Breast epithelium (tissue), 4 donors: Measurements from ENCODE around the gene AIG1. TPM values are rescaled to one million over a fixed set of nuclear protein-coding genes. Genes with fewer than 3 reads are reported as not detected.
A peak's percentile ranks its signal among the peaks of the same experiment; 100 is the strongest.

ENCODE experiments used
- DNase-seq, 2 donors: peaks; one replicate each; pipeline ENCODE4 v3.0.0-alpha.2; 2019; ENCODE audit warnings: low spot score in 2 of 2
- H3K27ac ChIP-seq, 2 donors: fragments of 200-600 bp; sonication (generic) in 1 of 2; one replicate each; pipeline ENCODE4 v1.5.1; 2016 to 2019; ENCODE audit warnings: mild to moderate bottlenecking in 1 of 2
- H3K27me3 ChIP-seq, 2 donors: fragments of 200-600 bp; sonication (generic) in 1 of 2; one replicate each; pipeline versions ENCODE4 v1.5.1 to v1.6.0; 2017 to 2019; ENCODE audit warnings: control low read depth in 1 of 2, mild to moderate bottlenecking in 1 of 2
- H3K36me3 ChIP-seq: fragments of 200-600 bp; one replicate; pipeline ENCODE4 v1.5.1; 2019
- H3K4me1 ChIP-seq, 2 donors: fragments of 200-600 bp; sonication (generic); one replicate each; pipeline ENCODE4 v1.5.1; 2016 to 2019; ENCODE audit warnings: control low read depth in 1 of 2
- H3K4me3 ChIP-seq, 3 donors: fragments of 200-600 bp; sonication (generic); 1 replicate in 2 of 3; 2 replicates in 1 of 3; pipeline ENCODE4 v1.5.1; 2016 to 2019; ENCODE audit warnings: mild to moderate bottlenecking in 3 of 3, moderate library complexity in 2 of 3
- H3K9me3 ChIP-seq, 2 donors: fragments of 200-600 bp; sonication (generic) in 1 of 2; one replicate each; pipeline ENCODE4 v1.5.1; 2016 to 2019; ENCODE audit warnings: control low read depth in 1 of 2
- CTCF ChIP-seq, 3 donors: fragments of 450-650 bp; IDR thresholded peaks; one replicate each; pipeline ENCODE4 v1.5.1; 2016 to 2017; ENCODE audit warnings: antibody characterized with exemption in 3 of 3, mild to moderate bottlenecking in 3 of 3, moderate library complexity in 3 of 3
- POLR2A ChIP-seq: fragments of 450-650 bp; IDR thresholded peaks from one replicate; pipeline ENCODE4 v1.6.1; 2016; ENCODE audit warnings: antibody characterized with exemption, mild to moderate bottlenecking, moderate library complexity
- POLR2AphosphoS5 ChIP-seq, 3 donors: sonication (generic); formaldehyde crosslinking; IDR thresholded peaks; one replicate each; pipeline ENCODE4 v1.6.1; 2017; ENCODE audit warnings: antibody characterized with exemption in 3 of 3
- intact Hi-C: fragments of 100-400 bp; cut with DNase I; formaldehyde crosslinking; loops from one replicate; pipeline ENCODE4 v1.15.1; 2023; ENCODE audit warnings: low total_unique reads
- total RNA-seq, 3 donors: library from RNA; depleted of rRNA; stranded (reverse); fragments of >200 nt; gene quantifications; one replicate each; pipeline ENCODE4 v1.1.0, GENCODE V29; 2016

AIG1 gene
- total RNA-seq, 3 donors from 2014 or later, result 43.0 to 53.6 (median 44.2) TPM

DNA sequence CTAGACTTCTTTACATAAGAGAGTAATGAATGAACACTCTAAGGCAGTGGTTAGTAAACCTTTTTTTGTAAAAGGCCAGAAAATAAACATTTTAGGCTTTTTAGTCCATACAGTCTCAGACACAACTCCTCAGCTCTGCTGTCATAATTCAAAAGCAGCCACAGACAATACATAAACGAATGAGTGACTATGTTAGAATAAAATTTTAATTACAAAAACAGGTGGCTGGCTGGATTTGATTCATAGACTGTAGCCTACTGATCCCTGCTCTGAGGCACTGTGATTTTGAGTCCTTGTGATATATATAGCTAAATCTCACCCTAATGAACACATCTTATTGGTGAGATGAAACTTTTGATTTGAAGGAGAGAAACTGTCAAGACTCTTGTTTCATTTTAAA is 155.1 kb downstream of the AIG1 start:
- H3K4me1 ChIP-seq, result no peaks in the 10 kb centered on the region

DNA sequence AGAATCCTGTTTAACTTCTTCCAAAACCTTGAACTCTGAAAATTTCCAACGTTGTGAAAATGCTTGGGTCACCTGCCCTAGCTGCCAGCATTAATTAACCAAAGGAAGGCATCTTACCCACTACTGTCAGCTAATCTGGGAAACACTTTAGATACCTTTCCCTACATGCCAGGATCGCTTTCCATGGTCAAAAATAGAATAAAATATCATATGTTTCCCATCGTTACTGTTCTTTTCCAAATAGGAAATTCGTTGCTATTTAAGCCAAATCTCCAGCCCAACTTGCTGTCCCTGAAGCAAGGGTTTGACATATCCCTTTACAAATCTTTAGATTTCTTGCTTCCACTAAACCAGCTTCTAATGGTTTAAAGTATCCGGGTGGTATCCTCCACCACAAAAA is 157.5 kb downstream of the AIG1 start:
- H3K4me1 ChIP-seq, result no peaks in the 10 kb centered on the region
- H3K27ac ChIP-seq, result no peak overlapping the region
- intact Hi-C loops, result no loop called here
- no peak for DNase-seq
- no peak for TF ChIP-seq POLR2AphosphoS5 (IDR thresholded peaks at IDR 0.05)
- TF ChIP-seq CTCF (IDR thresholded peaks at IDR 0.05), result no peak
- TF ChIP-seq POLR2A, result no peak
- no peaks in the 10 kb centered on the region for H3K27me3 ChIP-seq
- H3K36me3 ChIP-seq, result no peaks in the 10 kb centered on the region
- no peaks in the 10 kb centered on the region for H3K9me3 ChIP-seq
- no peak overlapping the region for H3K4me3 ChIP-seq

More for the DNA sequence above, 155.1 kb downstream of the AIG1 start:
- Histone ChIP-seq H3K27ac (no peak overlapping the region), H3K27me3 (no peaks in the 10 kb centered on the region), H3K9me3 (no peaks in the 10 kb centered on the region), H3K4me3 (no peak overlapping the region), H3K36me3 (no peaks in the 10 kb centered on the region)
- no peak for DNase-seq
- intact Hi-C loops, result no loop called here
- TF ChIP-seq POLR2A, result no peak
- TF ChIP-seq CTCF (IDR thresholded peaks at IDR 0.05), result no peak
- TF ChIP-seq POLR2AphosphoS5 (IDR thresholded peaks at IDR 0.05), result no peak

DNA sequence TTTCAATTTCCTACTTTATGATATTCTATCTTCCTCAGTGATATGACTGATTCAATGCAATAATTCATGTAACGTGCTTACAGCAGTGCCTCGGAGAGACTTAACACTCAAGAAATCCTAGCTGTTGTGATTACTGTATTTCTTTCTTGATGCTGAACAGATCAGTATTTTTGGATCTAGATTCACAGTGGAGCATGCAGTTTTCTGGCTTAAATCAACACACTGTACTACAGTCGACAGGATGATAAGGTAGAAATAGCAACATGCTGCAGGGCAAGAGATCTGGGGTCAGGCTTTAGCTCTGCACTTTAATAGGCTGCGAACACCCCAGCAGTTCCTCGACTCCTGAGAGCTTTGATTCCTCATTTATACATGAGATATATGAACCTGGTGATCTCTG is 161.0 kb downstream of the AIG1 start:
- no peaks in the 10 kb centered on the region for H3K9me3 ChIP-seq
- H3K4me3 ChIP-seq, result no peak overlapping the region
- H3K36me3 ChIP-seq, result no peaks in the 10 kb centered on the region
- H3K27me3 ChIP-seq, result no peaks in the 10 kb centered on the region
- no peaks in the 10 kb centered on the region for H3K4me1 ChIP-seq
- H3K27ac ChIP-seq, result no peak overlapping the region
- intact Hi-C loops, result loop anchor here (5.0 kb wide), 1 partner anchor 1069 kb away; no protein-coding TSS in a partner anchor
- DNase-seq, result no peak
- no peak for TF ChIP-seq CTCF (IDR thresholded peaks at IDR 0.05)
- no peak for TF ChIP-seq POLR2AphosphoS5 (IDR thresholded peaks at IDR 0.05)
- TF ChIP-seq POLR2A, result no peak

DNA sequence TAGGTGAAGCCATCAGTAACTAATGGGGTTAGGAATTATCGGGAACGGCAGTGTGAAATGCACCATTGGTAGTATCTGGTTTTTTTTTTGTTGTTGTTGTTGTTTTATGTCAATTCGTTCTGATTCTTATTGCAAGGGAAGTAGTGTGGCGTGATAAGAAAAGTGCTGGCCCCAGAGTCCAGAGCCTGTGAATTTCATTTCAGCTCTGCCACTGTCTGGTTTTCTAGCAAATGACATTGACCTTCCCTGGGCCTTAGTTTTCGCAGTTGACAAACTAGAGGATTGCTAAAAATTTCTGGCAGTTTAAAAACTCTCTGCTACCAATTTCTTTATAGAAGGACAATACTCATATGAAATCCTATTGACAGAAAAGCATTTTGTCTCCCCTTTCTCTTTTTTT is 161.6 kb downstream of the AIG1 start:
- H3K27me3 ChIP-seq, result no peaks in the 10 kb centered on the region
- DNase-seq, result no peak
- no peak for TF ChIP-seq POLR2A
- TF ChIP-seq POLR2AphosphoS5 (IDR thresholded peaks at IDR 0.05), result no peak
- no peak for TF ChIP-seq CTCF (IDR thresholded peaks at IDR 0.05)
- intact Hi-C loops, result loop anchor here (5.0 kb wide), 1 partner anchor 1070 kb away; no protein-coding TSS in a partner anchor
- no peaks in the 10 kb centered on the region for H3K36me3 ChIP-seq
- no peaks in the 10 kb centered on the region for H3K4me1 ChIP-seq
- H3K4me3 ChIP-seq, result no peak overlapping the region
- H3K27ac ChIP-seq, result no peak overlapping the region
- H3K9me3 ChIP-seq, result no peaks in the 10 kb centered on the region

- H3K4me3 ChIP-seq, result no peak overlapping the region
- peak overlapping the region in 1 of 2 donors; percentile 30 for H3K27ac ChIP-seq
- no peaks in the 10 kb centered on the region for H3K27me3 ChIP-seq
- H3K9me3 ChIP-seq, result no peaks in the 10 kb centered on the region
- no peaks in the 10 kb centered on the region for H3K36me3 ChIP-seq
- no peak for DNase-seq
- intact Hi-C loops, result loop anchor here (5.0 kb wide), 1 partner anchor 1071 kb away; no protein-coding TSS in a partner anchor
- no peaks in the 10 kb centered on the region for H3K4me1 ChIP-seq
- TF ChIP-seq POLR2AphosphoS5 (IDR thresholded peaks at IDR 0.05), result no peak
- no peak for TF ChIP-seq POLR2A
Observed at GRCh38 chr6:143222801-143223231, 162.1 kb downstream of the AIG1 start.
